DND-41 (cell line): Measurements from ENCODE around the gene ZBED6.

Experiments
- CTCF ChIP-seq: IDR thresholded peaks from 2 replicates; pipeline ENCODE4 v1.5.1; 2012; ENCODE audit warnings: borderline replicate concordance, low read length, moderate library complexity, mild to moderate bottlenecking; ENCODE audit not compliant: poor library complexity, severe bottlenecking; ENCODE audit errors: extremely low read depth
- EZH2 ChIP-seq: IDR thresholded peaks from 3 replicates; pipeline ENCODE4 v1.6.1; 2012; ENCODE audit warnings: borderline replicate concordance, low read depth, mild to moderate bottlenecking, moderate library complexity, low read length, inconsistent platforms; ENCODE audit not compliant: severe bottlenecking

GRCh38 chr1:203789966-203790365 is 5.5 kb upstream of the ZBED6 start:
- TF ChIP-seq CTCF (no peak), EZH2 (no peak)
